Spleen (tissue), 13 donors: ENCODE measurements around the gene TM9SF2. TPM values are rescaled to one million over a fixed set of nuclear protein-coding genes. Genes with fewer than 3 reads are reported as not detected.

Source experiments
- DNase-seq: peaks from one replicate; pipeline ENCODE4 v3.0.0-alpha.2; 2020
- H3K27ac ChIP-seq, 8 donors: fragments of 200-600 bp; sonication (generic) in 7 of 8; 1 replicate in 4 of 8; 2 replicates in 4 of 8; pipeline versions ENCODE4 v1.5.0 to v1.8.0; 2016 to 2021; ENCODE audit warnings: inconsistent platforms in 4 of 8, mild to moderate bottlenecking in 4 of 8, moderate library complexity in 1 of 8
- H3K27me3 ChIP-seq, 7 donors: fragments of 200-600 bp; sonication (generic) in 6 of 7; replicated peaks in 1 of 7; 1 replicate in 4 of 7; 2 replicates in 3 of 7; pipeline versions ENCODE4 v1.5.0 to v1.8.0; 2016 to 2021; ENCODE audit warnings: inconsistent platforms in 3 of 7, mild to moderate bottlenecking in 1 of 7
- H3K36me3 ChIP-seq, 6 donors: fragments of 200-600 bp; sonication (generic) in 5 of 6; 1 replicate in 4 of 6; 2 replicates in 2 of 6; pipeline versions ENCODE4 v1.5.0 to v1.8.0; 2016 to 2021; ENCODE audit warnings: inconsistent platforms in 2 of 6
- H3K4me1 ChIP-seq, 6 donors: fragments of 200-600 bp; sonication (generic) in 5 of 6; 1 replicate in 3 of 6; 2 replicates in 3 of 6; pipeline versions ENCODE4 v1.5.0 to v1.8.0; 2016 to 2021; ENCODE audit warnings: inconsistent platforms in 3 of 6
- H3K4me3 ChIP-seq, 8 donors: fragments of 200-600 bp; sonication (generic) in 7 of 8; 1 replicate in 4 of 8; 2 replicates in 4 of 8; pipeline versions ENCODE4 v1.5.0 to v1.8.0; 2016 to 2021; ENCODE audit warnings: inconsistent platforms in 4 of 8, mild to moderate bottlenecking in 4 of 8, moderate library complexity in 2 of 8
- H3K9me3 ChIP-seq, 8 donors: fragments of 200-600 bp; sonication (generic) in 7 of 8; 1 replicate in 4 of 8; 2 replicates in 4 of 8; pipeline versions ENCODE4 v1.5.0 to v1.8.0; 2016 to 2021; ENCODE audit warnings: inconsistent platforms in 4 of 8
- POLR2A ChIP-seq, 3 donors: fragments of 450-650 bp; IDR thresholded peaks; one replicate each; pipeline ENCODE4 v1.5.1; 2017; ENCODE audit warnings: antibody characterized with exemption in 3 of 3, mild to moderate bottlenecking in 1 of 3
- POLR2AphosphoS5 ChIP-seq, 3 donors: sonication (generic); formaldehyde crosslinking; IDR thresholded peaks; one replicate each; pipeline ENCODE4 v1.5.1; 2017; ENCODE audit warnings: antibody characterized with exemption in 3 of 3
- WGBS, 5 donors: extraction: QIAGEN DNeasy Blood & Tissue Kit in 3 of 5; methylation state at CpG; one replicate each; pipeline versions ENCODE4 v1.1.5 to v1.1.7; 2013 to 2018; 5-methylcytosine and 5-hydroxymethylcytosine counted together
- intact Hi-C: fragments of 100-400 bp; cut with DNase I; formaldehyde crosslinking; loops from one replicate; pipeline ENCODE4 v1.15.0; 2023; ENCODE audit warnings: low total_unique reads
- long read RNA-seq, 2 donors: transcript quantifications; one replicate each; lab custom pipeline, GENCODE V29; 2026
- polyA plus RNA-seq, 3 donors: library from polyadenylated mRNA; stranded (reverse); fragments of 200-250 nt; gene quantifications; one replicate each; pipeline ENCODE4 v1.2.1, GENCODE V29; 2013
- total RNA-seq, 7 donors: library from RNA; depleted of rRNA in 3 of 7; stranded (reverse); fragments of >200 nt in 3 of 7; fragmentation: NEBNext Ultra II Directional in 4 of 7; extraction: Animal tissue kit (Norgen Biotek cat#: 25700) in 4 of 7; gene quantifications; one replicate each; pipeline versions ENCODE4 v1.1.0 to v1.2.1, GENCODE V29; 2016 to 2021
- TF ChIP-seq, protein P1 (sequence below), 11 experiments: fragments of 200-600 bp in 7 of 11; fragments of 450-650 bp in 4 of 11; sonication (generic) in 4 of 11; IDR thresholded peaks in 8 of 11; conservative IDR thresholded peaks in 3 of 11; 1 replicate in 7 of 11; 2 replicates in 4 of 11; pipeline versions ENCODE4 v1.4.0 to v1.8.0; 2016 to 2021; ENCODE audit warnings: antibody characterized with exemption in 11 of 11, inconsistent platforms in 4 of 11, mild to moderate bottlenecking in 1 of 11
- donor health status: healthy with polysubstance abuse.
- donor health status: DM: no; HTN: no; CAD: no; lungs with moderate emphysema.
- donor health status: DM: no; HTN: no; CAD: no.
- donor health status: Bipolar disorder and iron deficiency.
- donor health status: healthy.
- donor health status: DM: no; HTN: no; CAD: no.
- donor health status: DM: yes; HTN: yes; CAD: no.

The TM9SF2 gene, protein sequence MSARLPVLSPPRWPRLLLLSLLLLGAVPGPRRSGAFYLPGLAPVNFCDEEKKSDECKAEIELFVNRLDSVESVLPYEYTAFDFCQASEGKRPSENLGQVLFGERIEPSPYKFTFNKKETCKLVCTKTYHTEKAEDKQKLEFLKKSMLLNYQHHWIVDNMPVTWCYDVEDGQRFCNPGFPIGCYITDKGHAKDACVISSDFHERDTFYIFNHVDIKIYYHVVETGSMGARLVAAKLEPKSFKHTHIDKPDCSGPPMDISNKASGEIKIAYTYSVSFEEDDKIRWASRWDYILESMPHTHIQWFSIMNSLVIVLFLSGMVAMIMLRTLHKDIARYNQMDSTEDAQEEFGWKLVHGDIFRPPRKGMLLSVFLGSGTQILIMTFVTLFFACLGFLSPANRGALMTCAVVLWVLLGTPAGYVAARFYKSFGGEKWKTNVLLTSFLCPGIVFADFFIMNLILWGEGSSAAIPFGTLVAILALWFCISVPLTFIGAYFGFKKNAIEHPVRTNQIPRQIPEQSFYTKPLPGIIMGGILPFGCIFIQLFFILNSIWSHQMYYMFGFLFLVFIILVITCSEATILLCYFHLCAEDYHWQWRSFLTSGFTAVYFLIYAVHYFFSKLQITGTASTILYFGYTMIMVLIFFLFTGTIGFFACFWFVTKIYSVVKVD
- total RNA-seq (100 to 1,000 TPM in 4 of 7 donors, 10 to 100 TPM in 3; 82.7 to 134 (median 103) TPM), polyA plus RNA-seq (10 to 100 TPM; 28.8 to 39.6 (median 34.5) TPM)
- long read RNA-seq, donor 1, transcript TM9SF2-201 (17 exons, 3,430 nt): major isoform, 38 of 94 reads
- long read RNA-seq, donor 1, partial matches to known transcripts: 56 of 94 reads
- long read RNA-seq, donor 1, other reads (novel, unspliced or antisense): 0 of 94 reads
- long read RNA-seq, donor 2, transcript TM9SF2-201 (17 exons, 3,430 nt): major isoform, 43 of 59 reads
- long read RNA-seq, donor 2, partial matches to known transcripts: 16 of 59 reads
- long read RNA-seq, donor 2, other reads (novel, unspliced or antisense): 0 of 59 reads

DNA sequence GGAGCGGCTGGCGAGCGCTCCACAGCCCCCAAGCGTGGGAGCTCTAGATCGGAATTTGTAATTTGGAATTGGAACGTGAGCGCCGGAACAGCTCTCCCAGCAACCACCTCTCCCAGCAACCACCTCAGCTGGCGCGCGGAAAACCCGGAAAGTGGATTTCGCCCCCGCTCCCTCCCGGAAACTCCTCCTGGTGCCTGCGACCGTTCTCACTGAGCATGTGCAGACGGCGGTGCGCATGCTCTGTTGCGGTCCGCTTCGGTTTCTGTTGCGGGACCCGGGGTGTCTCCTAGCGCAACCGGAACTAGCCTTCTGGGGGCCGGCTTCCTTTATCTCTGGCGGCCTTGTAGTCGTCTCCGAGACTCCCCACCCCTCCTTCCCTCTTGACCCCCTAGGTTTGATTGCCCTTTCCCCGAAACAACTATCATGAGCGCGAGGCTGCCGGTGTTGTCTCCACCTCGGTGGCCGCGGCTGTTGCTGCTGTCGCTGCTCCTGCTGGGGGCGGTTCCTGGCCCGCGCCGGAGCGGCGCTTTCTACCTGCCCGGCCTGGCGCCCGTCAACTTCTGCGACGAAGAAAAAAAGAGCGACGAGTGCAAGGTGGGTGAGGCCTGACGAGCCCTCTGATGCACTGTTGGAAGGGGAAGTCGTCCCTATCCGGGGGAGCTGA, at the start of gene TM9SF2:
Gene TM9SF2 (plus strand): TSS at position 289 of the 664 bp plus-strand sequence. CDS start 135 bp downstream, at position 424.
- H3K36me3 ChIP-seq: no peaks in the 10 kb centered on the region
- intact Hi-C loops: loop anchor here (10.0 kb wide), 1 partner anchor 227 kb away; no protein-coding TSS in a partner anchor
- peak within 1 kb of the TSS; percentile 78 to 98 (median 93) for H3K27ac ChIP-seq
- H3K4me1 ChIP-seq: peaks cover 49 to 90% (median 83%) of the 10 kb centered on the region in 6 donors
- 0 to 1% (median 0%) methylated on average over 52 to 55 of the region's 55 CpGs for WGBS, 5 donors
- H3K4me3 ChIP-seq: peak within 1 kb of the TSS; percentile 65 to 95 (median 87)
- H3K27me3 ChIP-seq: no peaks in the 10 kb centered on the region
- peak; percentile 98 for DNase-seq
- no peaks in the 10 kb centered on the region for H3K9me3 ChIP-seq
- TF ChIP-seq, protein P1, sequence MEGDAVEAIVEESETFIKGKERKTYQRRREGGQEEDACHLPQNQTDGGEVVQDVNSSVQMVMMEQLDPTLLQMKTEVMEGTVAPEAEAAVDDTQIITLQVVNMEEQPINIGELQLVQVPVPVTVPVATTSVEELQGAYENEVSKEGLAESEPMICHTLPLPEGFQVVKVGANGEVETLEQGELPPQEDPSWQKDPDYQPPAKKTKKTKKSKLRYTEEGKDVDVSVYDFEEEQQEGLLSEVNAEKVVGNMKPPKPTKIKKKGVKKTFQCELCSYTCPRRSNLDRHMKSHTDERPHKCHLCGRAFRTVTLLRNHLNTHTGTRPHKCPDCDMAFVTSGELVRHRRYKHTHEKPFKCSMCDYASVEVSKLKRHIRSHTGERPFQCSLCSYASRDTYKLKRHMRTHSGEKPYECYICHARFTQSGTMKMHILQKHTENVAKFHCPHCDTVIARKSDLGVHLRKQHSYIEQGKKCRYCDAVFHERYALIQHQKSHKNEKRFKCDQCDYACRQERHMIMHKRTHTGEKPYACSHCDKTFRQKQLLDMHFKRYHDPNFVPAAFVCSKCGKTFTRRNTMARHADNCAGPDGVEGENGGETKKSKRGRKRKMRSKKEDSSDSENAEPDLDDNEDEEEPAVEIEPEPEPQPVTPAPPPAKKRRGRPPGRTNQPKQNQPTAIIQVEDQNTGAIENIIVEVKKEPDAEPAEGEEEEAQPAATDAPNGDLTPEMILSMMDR (IDR thresholded peaks at IDR 0.05 in 8 of 11, conservative IDR thresholded peaks at IDR 0.05 in 3 of 11): peak in 1 of 11 experiments; percentile 17
- peak; percentile 91 to 95 (median 94) for TF ChIP-seq POLR2AphosphoS5 (IDR thresholded peaks at IDR 0.05)
- TF ChIP-seq POLR2A (IDR thresholded peaks at IDR 0.05): peak in 2 of 3 donors; percentile 30 to 61

DNA sequence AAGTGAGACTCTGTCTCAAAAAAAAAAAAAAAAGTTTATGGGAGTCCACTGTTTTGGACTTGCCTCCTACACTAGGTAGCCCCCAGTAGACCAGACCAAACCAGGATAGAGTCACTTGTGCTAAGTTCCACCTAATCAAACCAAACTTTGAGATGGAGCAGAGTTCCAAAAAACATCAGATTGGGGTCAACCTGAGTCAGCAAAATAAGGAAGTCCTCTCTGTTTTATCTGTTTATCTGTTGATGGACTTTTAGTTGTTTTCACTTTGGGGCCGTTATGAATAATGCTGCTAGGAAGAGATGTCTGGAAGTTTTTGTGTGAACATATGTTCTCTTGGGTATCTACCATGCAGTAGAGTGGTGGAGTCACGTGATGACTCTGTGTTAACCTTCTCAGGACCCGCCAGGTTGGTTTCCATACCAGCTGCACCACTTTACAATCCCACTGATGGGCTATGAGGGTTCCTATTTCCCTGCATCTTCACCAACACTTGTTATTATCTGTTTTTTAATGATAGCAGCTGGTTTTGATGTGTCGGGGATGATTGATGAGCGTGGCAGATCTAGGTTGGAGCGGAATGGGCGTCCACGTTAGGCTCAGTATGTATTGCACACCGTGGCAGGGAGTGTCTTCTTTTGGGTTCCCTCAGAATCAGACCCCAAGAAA, 46.6 kb upstream of the TM9SF2 start:
- TF ChIP-seq, protein P1 (IDR thresholded peaks at IDR 0.05 in 8 of 11, conservative IDR thresholded peaks at IDR 0.05 in 3 of 11): no peak
- TF ChIP-seq POLR2AphosphoS5 (IDR thresholded peaks at IDR 0.05) (no peak), POLR2A (IDR thresholded peaks at IDR 0.05) (no peak)
- Histone ChIP-seq H3K27ac (no peak overlapping the region), H3K4me3 (no peak overlapping the region), H3K36me3 (no peaks in the 10 kb centered on the region), H3K27me3 (no peaks in the 10 kb centered on the region), H3K4me1 (no peaks in the 10 kb centered on the region), H3K9me3 (peaks cover 0 to 9% (median 6%) of the 10 kb centered on the region in 8 donors)
- WGBS, 5 donors: 73 to 95% (median 88%) methylated on average over 9 of the region's 9 CpGs
- intact Hi-C loops: no loop called here
- DNase-seq: no peak

DNA sequence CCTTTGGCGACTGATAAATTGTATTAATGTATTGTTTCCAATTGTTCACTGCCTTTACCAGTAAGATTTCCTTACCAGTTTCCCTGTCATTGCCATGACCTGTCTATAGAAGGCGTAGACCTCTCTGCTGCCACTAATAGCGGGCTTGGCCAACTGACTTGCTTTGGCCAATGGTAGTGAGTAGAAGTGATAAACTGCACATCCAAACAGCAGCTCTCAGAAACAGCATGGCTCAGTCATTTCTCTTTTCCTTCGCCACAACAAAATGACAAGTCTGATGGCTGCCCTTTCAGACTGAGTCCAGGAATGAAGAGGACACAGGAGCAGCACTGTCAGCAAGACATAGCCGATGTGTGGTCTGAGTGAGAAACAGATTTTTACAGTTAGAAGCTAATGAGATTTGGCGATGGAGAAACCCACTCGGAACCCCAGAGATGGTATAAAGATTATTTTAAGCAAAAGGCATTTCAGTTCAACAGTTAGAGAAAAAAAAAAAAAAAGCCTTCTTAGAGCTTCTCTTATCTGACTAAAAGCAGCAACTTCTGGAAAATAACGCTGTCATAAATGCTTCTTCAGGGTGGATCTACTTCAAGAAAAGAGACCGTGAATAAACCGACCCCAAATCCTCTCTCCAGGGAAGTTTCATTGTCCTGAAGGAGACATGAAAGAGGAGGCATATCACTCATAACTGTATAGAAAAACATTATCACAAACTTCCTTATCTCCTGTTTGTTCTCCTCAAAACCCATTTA, 42.0 kb upstream of the TM9SF2 start:
- H3K27ac ChIP-seq: no peak overlapping the region
- 90 to 93% (median 92%) methylated on average over 10 of the region's 10 CpGs for WGBS, 5 donors
- peaks cover 0 to 9% (median 6%) of the 10 kb centered on the region in 8 donors for H3K9me3 ChIP-seq
- DNase-seq: no peak
- H3K27me3 ChIP-seq: no peaks in the 10 kb centered on the region
- no peak overlapping the region for H3K4me3 ChIP-seq
- no peaks in the 10 kb centered on the region for H3K36me3 ChIP-seq
- intact Hi-C loops: no loop called here
- TF ChIP-seq, protein P1 (IDR thresholded peaks at IDR 0.05 in 8 of 11, conservative IDR thresholded peaks at IDR 0.05 in 3 of 11): no peak
- TF ChIP-seq POLR2A (IDR thresholded peaks at IDR 0.05): no peak
- TF ChIP-seq POLR2AphosphoS5 (IDR thresholded peaks at IDR 0.05): no peak
- H3K4me1 ChIP-seq: peaks cover 0 to 21% (median 8%) of the 10 kb centered on the region in 6 donors
